Central memory CD8-positive, alpha-beta T cell (primary cell): ENCODE data around the gene ZNFX1.

Source experiments
- ATAC-seq: fragments of 150-1000 bp; cut with Tn5 transposase; replicated peaks from 2 replicates; pipeline ENCODE4 v1.10.0; 2022; ENCODE audit warnings: mild to moderate bottlenecking, moderate FRiP score, moderate number of reproducible peaks; ENCODE audit not compliant: poor library complexity, severe bottlenecking; ENCODE audit errors: extremely low read depth
- DNase-seq, 2 donors: peaks; one replicate each; pipeline ENCODE4 v3.0.0; 2021; ENCODE audit warnings: low spot score in 2 of 2
- H3K27ac Mint-ChIP-seq: one replicate; pipeline ENCODE4 v1.8.0; 2022; ENCODE audit warnings: low read depth, mild to moderate bottlenecking, moderate library complexity, mixed read lengths
- H3K27me3 Mint-ChIP-seq: one replicate; pipeline ENCODE4 v1.8.0; 2022; ENCODE audit warnings: mixed read lengths
- H3K36me3 Mint-ChIP-seq: one replicate; pipeline ENCODE4 v1.8.0; 2022; ENCODE audit warnings: mild to moderate bottlenecking, moderate library complexity, mixed read lengths; ENCODE audit not compliant: insufficient read depth
- H3K4me1 Mint-ChIP-seq: one replicate; pipeline ENCODE4 v1.8.0; 2022; ENCODE audit warnings: mixed read lengths
- H3K4me3 Mint-ChIP-seq: one replicate; pipeline ENCODE4 v1.8.0; 2022; ENCODE audit warnings: mild to moderate bottlenecking, moderate library complexity, mixed read lengths
- H3K9me3 Mint-ChIP-seq: one replicate; pipeline ENCODE4 v1.8.0; 2022; ENCODE audit warnings: mixed read lengths

The ZNFX1 gene

GRCh38 chr20:49281913-49282467 lies 4.1 kb upstream of the ZNFX1 start:
- no peak for ATAC-seq
- Mint-ChIP-seq H3K27ac (peak overlapping the region; percentile 98), H3K27me3 (no peaks in the 10 kb centered on the region), H3K36me3 (peaks cover 91% of the 10 kb centered on the region), H3K4me1 (peaks cover 81% of the 10 kb centered on the region), H3K9me3 (peaks cover 33% of the 10 kb centered on the region), H3K4me3 (peak overlapping the region; percentile 100)
- DNase-seq: no peak

- H3K36me3 Mint-ChIP-seq: peaks cover 86% of the 10 kb centered on the region
- peak overlapping the region; percentile 100 for H3K4me3 Mint-ChIP-seq
- H3K27ac Mint-ChIP-seq: peak overlapping the region; percentile 98
- H3K9me3 Mint-ChIP-seq: peaks cover 30% of the 10 kb centered on the region
- DNase-seq (no peak), ATAC-seq (no peak)
- H3K4me1 Mint-ChIP-seq: peaks cover 87% of the 10 kb centered on the region
- no peaks in the 10 kb centered on the region for H3K27me3 Mint-ChIP-seq
Observed at GRCh38 chr20:49281059-49281912, 3.4 kb upstream of the ZNFX1 start.

- peak overlapping the region; percentile 98 for H3K27ac Mint-ChIP-seq
- peaks cover 89% of the 10 kb centered on the region for H3K4me1 Mint-ChIP-seq
- H3K27me3 Mint-ChIP-seq: no peaks in the 10 kb centered on the region
- no peak for DNase-seq
- peaks cover 28% of the 10 kb centered on the region for H3K9me3 Mint-ChIP-seq
- H3K36me3 Mint-ChIP-seq: peaks cover 83% of the 10 kb centered on the region
- no peak for ATAC-seq
- H3K4me3 Mint-ChIP-seq: peak overlapping the region; percentile 100
Observed at GRCh38 chr20:49280463-49281058, 2.7 kb upstream of the ZNFX1 start.

- no peaks in the 10 kb centered on the region for H3K27me3 Mint-ChIP-seq
Observed at GRCh38 chr20:49279677-49280462, 2.0 kb upstream of the ZNFX1 start.

GRCh38 chr20:49278818-49279676 lies 1.2 kb upstream of the ZNFX1 start:
- DNase-seq (no peak), ATAC-seq (no peak)
- peaks cover 78% of the 10 kb centered on the region for H3K4me1 Mint-ChIP-seq
- no peaks in the 10 kb centered on the region for H3K27me3 Mint-ChIP-seq
- peaks cover 86% of the 10 kb centered on the region for H3K36me3 Mint-ChIP-seq
- H3K4me3 Mint-ChIP-seq: peak overlapping the region; percentile 100
- H3K9me3 Mint-ChIP-seq: peaks cover 19% of the 10 kb centered on the region
- peak overlapping the region; percentile 98 for H3K27ac Mint-ChIP-seq

More at GRCh38 chr20:49279677-49280462, 2.0 kb upstream of the ZNFX1 start:
- H3K9me3 Mint-ChIP-seq: peaks cover 22% of the 10 kb centered on the region
- DNase-seq (no peak), ATAC-seq (no peak)
- peaks cover 84% of the 10 kb centered on the region for H3K4me1 Mint-ChIP-seq
- H3K36me3 Mint-ChIP-seq: peaks cover 84% of the 10 kb centered on the region
- peak overlapping the region; percentile 98 for H3K27ac Mint-ChIP-seq
- peak overlapping the region; percentile 100 for H3K4me3 Mint-ChIP-seq

- peaks cover 82% of the 10 kb centered on the region for H3K36me3 Mint-ChIP-seq
- peaks cover 66% of the 10 kb centered on the region for H3K4me1 Mint-ChIP-seq
- peak overlapping the region; percentile 100 for H3K4me3 Mint-ChIP-seq
- H3K9me3 Mint-ChIP-seq: peaks cover 6% of the 10 kb centered on the region
- no peaks in the 10 kb centered on the region for H3K27me3 Mint-ChIP-seq
- no peak for ATAC-seq
- DNase-seq: no peak
- peak overlapping the region; percentile 98 for H3K27ac Mint-ChIP-seq
Observed at GRCh38 chr20:49277786-49278035, 146 bp downstream of the ZNFX1 start.

- Mint-ChIP-seq H3K27ac (peak overlapping the region; percentile 98), H3K4me3 (peak overlapping the region; percentile 100), H3K9me3 (peaks cover 6% of the 10 kb centered on the region), H3K27me3 (no peaks in the 10 kb centered on the region), H3K4me1 (peaks cover 66% of the 10 kb centered on the region), H3K36me3 (peaks cover 82% of the 10 kb centered on the region)
- ATAC-seq (no peak), DNase-seq (no peak)
Observed at GRCh38 chr20:49276961-49277785, 684 bp downstream of the ZNFX1 start.

GRCh38 chr20:49276161-49276960 lies 1.5 kb downstream of the ZNFX1 start:
- no peak for DNase-seq
- Mint-ChIP-seq H3K4me1 (peaks cover 62% of the 10 kb centered on the region), H3K4me3 (peak overlapping the region; percentile 100), H3K36me3 (peaks cover 81% of the 10 kb centered on the region), H3K27ac (peak overlapping the region; percentile 98), H3K9me3 (peaks cover 4% of the 10 kb centered on the region), H3K27me3 (no peaks in the 10 kb centered on the region)
- ATAC-seq: no peak

- H3K4me1 Mint-ChIP-seq: peaks cover 62% of the 10 kb centered on the region
- no peak for ATAC-seq
- H3K9me3 Mint-ChIP-seq: no peaks in the 10 kb centered on the region
- DNase-seq: no peak
- peak overlapping the region; percentile 98 for H3K27ac Mint-ChIP-seq
- no peaks in the 10 kb centered on the region for H3K27me3 Mint-ChIP-seq
- H3K36me3 Mint-ChIP-seq: peaks cover 78% of the 10 kb centered on the region
- H3K4me3 Mint-ChIP-seq: peak overlapping the region; percentile 100
Observed at GRCh38 chr20:49275636-49276035, 2.2 kb downstream of the ZNFX1 start.

- H3K36me3 Mint-ChIP-seq: peaks cover 78% of the 10 kb centered on the region
- no peaks in the 10 kb centered on the region for H3K27me3 Mint-ChIP-seq
- no peak for DNase-seq
- peaks cover 62% of the 10 kb centered on the region for H3K4me1 Mint-ChIP-seq
- no peak for ATAC-seq
- no peaks in the 10 kb centered on the region for H3K9me3 Mint-ChIP-seq
- peak overlapping the region; percentile 98 for H3K27ac Mint-ChIP-seq
- peak overlapping the region; percentile 100 for H3K4me3 Mint-ChIP-seq
Observed at GRCh38 chr20:49275216-49275615, 2.6 kb downstream of the ZNFX1 start.
